ENCODE data around the gene PGS1. TPM values are rescaled to one million over a fixed set of nuclear protein-coding genes. Genes with fewer than 3 reads are reported as not detected.

Gene PGS1
- total RNA-seq, 2 donors from 2014 or later: 21.2 to 21.8 TPM

DNA sequence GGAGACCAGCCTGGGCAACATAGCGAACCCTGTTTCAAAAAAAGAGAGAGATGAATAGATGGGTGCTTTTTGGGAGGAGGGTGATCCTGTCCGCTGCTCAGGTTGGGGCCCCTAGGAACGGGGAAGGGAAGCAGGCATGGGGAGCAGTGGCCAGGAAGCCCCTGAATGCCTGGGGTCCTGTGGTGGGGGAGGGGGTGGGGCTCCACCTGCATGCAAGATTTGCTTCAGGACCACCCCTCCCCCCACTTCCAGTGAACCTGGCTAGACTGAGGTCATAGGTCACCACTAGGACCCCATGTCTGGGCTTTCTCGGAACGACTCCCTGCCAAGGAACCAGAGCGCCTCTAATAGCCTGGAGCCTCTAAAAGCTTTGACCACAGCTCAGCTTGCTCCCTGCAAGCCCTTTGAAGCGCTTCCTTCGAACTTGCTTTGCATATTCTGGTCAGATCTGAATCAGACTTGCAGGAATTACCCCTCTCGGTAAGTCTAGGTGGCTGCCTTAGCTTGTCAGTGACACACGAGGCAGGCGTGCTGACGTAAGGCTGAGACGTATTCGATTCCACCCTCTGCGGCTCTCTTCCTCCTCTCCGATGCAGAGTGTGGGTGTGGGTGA lies 22.2 kb upstream of the PGS1 start:
- TF ChIP-seq, protein P1, sequence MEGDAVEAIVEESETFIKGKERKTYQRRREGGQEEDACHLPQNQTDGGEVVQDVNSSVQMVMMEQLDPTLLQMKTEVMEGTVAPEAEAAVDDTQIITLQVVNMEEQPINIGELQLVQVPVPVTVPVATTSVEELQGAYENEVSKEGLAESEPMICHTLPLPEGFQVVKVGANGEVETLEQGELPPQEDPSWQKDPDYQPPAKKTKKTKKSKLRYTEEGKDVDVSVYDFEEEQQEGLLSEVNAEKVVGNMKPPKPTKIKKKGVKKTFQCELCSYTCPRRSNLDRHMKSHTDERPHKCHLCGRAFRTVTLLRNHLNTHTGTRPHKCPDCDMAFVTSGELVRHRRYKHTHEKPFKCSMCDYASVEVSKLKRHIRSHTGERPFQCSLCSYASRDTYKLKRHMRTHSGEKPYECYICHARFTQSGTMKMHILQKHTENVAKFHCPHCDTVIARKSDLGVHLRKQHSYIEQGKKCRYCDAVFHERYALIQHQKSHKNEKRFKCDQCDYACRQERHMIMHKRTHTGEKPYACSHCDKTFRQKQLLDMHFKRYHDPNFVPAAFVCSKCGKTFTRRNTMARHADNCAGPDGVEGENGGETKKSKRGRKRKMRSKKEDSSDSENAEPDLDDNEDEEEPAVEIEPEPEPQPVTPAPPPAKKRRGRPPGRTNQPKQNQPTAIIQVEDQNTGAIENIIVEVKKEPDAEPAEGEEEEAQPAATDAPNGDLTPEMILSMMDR (IDR thresholded peaks at IDR 0.05): no peak
- no peak overlapping the region for H3K4me3 ChIP-seq
- DNase-seq (ENCODE audit: low spot score): no peak
- H3K27me3 ChIP-seq: no peaks in the 10 kb centered on the region
- peak overlapping the region; percentile 34 to 93 for H3K27ac ChIP-seq
- no peaks in the 10 kb centered on the region for H3K9me3 ChIP-seq
- peaks cover 0 to 87% of the 10 kb centered on the region in 2 donors for H3K4me1 ChIP-seq
- peaks cover 16% of the 10 kb centered on the region for H3K36me3 ChIP-seq

GRCh38 chr17:78357177-78357586 lies 21.3 kb upstream of the PGS1 start:
- Histone ChIP-seq H3K27me3 (no peaks in the 10 kb centered on the region), H3K4me1 (peaks cover 0 to 77% of the 10 kb centered on the region in 2 donors), H3K9me3 (no peaks in the 10 kb centered on the region), H3K4me3 (peak overlapping the region; percentile 67 to 76), H3K27ac (peak overlapping the region; percentile 93 to 94), H3K36me3 (peaks cover 16% of the 10 kb centered on the region)
- TF ChIP-seq, protein P1 (IDR thresholded peaks at IDR 0.05): no peak
- no peak for DNase-seq (ENCODE audit: low spot score)

DNA sequence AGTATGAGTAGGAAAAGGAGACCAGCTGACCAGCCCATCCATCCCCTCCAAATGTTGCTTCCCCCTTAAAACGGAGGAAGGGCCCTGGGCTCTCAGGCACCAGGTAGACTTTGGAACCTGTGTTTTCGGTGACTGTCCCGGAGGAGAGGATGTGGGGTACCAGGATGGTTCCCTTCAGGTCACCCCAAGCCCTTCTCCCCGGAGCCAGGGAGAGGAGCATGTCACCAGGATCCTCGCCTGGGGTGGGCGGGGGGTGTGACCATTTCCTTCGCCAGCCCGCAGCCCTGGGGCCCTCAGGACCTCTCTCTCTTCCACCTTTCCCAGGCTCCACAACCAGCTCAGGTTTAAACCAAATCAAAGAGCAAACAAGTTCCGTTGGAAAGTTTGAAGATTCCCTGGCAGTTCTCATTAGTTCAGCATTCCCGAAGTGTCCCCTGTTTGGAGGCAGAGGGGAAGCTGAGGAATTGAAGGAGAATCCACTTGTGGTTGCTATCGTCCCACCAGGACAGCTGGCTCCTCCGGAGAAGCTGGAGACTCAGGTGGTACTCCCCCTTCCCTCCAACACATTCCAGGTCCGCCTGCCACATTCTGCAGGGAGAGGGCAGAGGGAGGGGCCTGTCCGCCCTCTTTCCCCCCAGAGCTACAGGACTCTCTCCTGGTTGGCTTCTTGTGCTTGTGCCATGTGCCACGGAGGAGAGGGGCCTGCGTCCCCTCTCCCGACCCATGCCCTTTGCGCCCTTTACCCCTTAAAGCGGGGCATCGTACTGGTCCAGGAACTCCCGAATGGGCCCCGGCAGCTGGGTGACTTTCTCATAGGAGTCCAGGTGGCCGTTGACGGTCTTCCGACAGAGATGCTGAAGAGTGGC lies 20.5 kb upstream of the PGS1 start:
- H3K4me1 ChIP-seq: peaks cover 0 to 71% of the 10 kb centered on the region in 2 donors

DNA sequence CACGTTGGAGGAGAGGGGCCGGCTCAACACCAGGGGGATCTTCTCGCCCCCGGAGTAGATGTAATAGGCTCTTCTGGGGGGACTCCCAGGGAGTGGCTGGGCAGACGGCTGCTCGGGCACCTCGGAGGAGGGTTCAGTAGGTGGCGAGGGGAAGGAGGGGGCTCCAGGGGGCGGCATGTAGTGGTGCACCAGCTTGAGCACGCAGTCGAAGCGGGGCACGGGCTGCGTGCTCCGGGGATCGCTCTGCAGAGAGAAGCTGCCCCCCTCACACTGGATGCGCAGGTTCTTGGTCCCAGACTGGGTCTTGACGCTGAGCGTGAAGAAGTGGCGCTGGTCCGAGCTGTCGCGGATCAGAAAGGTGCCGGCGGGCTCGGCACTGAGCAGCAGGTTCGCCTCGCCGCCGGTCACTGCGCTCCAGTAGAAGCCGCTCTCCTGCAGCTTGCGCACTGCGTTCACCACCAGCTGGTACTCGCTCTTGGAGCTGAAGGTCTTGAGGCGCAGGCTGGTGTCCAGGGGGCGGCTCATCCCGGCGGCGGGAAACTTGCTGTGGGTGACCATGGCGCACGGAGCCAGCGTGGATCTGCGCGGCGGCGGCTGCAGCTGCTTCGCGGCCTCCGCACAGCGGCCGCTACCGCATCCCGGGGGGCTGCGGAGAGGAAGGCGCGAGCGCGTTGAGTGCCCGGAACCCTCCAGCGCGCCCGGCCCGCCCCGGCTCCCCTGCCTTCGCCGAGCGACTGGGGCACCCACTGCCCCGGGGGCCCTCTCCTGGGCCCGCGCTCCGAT lies 19.7 kb upstream of the PGS1 start:
- no peaks in the 10 kb centered on the region for H3K27me3 ChIP-seq
- peak overlapping the region; percentile 67 to 76 for H3K4me3 ChIP-seq
- TF ChIP-seq, protein P1 (IDR thresholded peaks at IDR 0.05): no peak
- H3K9me3 ChIP-seq: no peaks in the 10 kb centered on the region
- DNase-seq (ENCODE audit: low spot score): no peak
- H3K4me1 ChIP-seq: peaks cover 0 to 64% of the 10 kb centered on the region in 2 donors
- peak overlapping the region; percentile 93 to 94 for H3K27ac ChIP-seq
- peaks cover 16% of the 10 kb centered on the region for H3K36me3 ChIP-seq

More for the DNA sequence above, 20.5 kb upstream of the PGS1 start:
- Histone ChIP-seq H3K27ac (peak overlapping the region; percentile 93 to 94), H3K9me3 (no peaks in the 10 kb centered on the region), H3K27me3 (no peaks in the 10 kb centered on the region), H3K36me3 (peaks cover 16% of the 10 kb centered on the region), H3K4me3 (peak overlapping the region; percentile 67 to 76)
- TF ChIP-seq, protein P1 (IDR thresholded peaks at IDR 0.05): no peak
- DNase-seq (ENCODE audit: low spot score): no peak

DNA sequence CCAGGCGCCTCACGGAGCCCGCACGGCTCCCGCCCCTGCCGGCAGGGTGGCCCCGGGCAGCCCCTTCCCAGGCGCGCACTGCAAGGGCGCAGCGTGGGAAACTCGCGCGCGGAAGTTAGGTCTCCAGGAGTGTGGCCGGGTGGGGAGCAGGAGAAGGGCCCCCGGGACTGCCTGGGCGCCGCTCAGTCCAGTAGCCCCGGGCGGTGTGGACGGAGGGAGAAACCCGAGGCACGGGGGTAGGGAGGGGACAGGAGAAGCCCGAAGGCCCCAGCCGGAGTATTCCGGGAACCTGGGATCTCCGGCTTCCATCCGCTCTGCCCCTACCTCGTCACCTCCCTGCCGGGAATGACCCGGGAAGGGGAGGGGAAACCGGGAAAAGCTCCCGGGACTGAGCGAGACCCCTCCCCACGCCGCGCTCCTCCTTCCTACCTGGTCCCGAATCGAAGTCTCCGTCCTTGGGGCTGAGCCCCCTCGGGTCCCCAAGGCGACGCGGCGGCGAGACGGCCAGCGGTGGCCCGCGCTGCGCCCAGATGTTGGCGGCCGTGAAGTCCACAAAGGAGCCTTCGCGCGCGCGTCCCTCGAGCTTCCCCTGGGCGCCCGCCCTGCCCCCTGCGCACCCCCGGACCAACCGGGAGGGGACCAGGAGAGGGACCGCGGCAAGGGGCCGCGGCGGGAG lies 19.0 kb upstream of the PGS1 start:
- TF ChIP-seq, protein P1 (IDR thresholded peaks at IDR 0.05): no peak

More for the DNA sequence above, 19.0 kb upstream of the PGS1 start:
- DNase-seq (ENCODE audit: low spot score): no peak
- Histone ChIP-seq H3K36me3 (peaks cover 16% of the 10 kb centered on the region), H3K27ac (peak overlapping the region; percentile 93 to 94), H3K4me1 (peaks cover 0 to 61% of the 10 kb centered on the region in 2 donors), H3K9me3 (no peaks in the 10 kb centered on the region), H3K4me3 (peak overlapping the region; percentile 67 to 76), H3K27me3 (no peaks in the 10 kb centered on the region)
